Ishikawa (cell line): ENCODE measurements around the gene LCN1.

Experiments used
- CEBPB ChIP-seq: IDR thresholded peaks from 2 replicates; pipeline ENCODE4 v1.6.1; 2012
- CREB1 ChIP-seq: IDR thresholded peaks from 2 replicates; pipeline ENCODE4 v1.6.1; 2012; ENCODE audit warnings: low read depth
- EGR1 ChIP-seq: IDR thresholded peaks from 2 replicates; pipeline ENCODE4 v1.6.1; 2012
- EP300 ChIP-seq: IDR thresholded peaks from 2 replicates; pipeline ENCODE4 v1.6.1; 2012; ENCODE audit warnings: borderline replicate concordance
- FOXM1 ChIP-seq: IDR thresholded peaks from 2 replicates; pipeline ENCODE4 v1.6.1; 2012; ENCODE audit warnings: low read depth, borderline replicate concordance
- MAX ChIP-seq: IDR thresholded peaks from 2 replicates; pipeline ENCODE4 v1.6.1; 2012
- NFIC ChIP-seq: IDR thresholded peaks from 2 replicates; pipeline ENCODE4 v1.6.1; 2012
- RAD21 ChIP-seq: IDR thresholded peaks from 2 replicates; pipeline ENCODE4 v1.6.1; 2012; ENCODE audit warnings: low read depth
- REST ChIP-seq: IDR thresholded peaks from 2 replicates; pipeline ENCODE4 v1.6.1; 2012; ENCODE audit warnings: low read depth, mild to moderate bottlenecking
- TAF1 ChIP-seq: IDR thresholded peaks from 2 replicates; pipeline ENCODE4 v1.6.1; 2012; ENCODE audit warnings: low read depth, mild to moderate bottlenecking
- TCF12 ChIP-seq: IDR thresholded peaks from 2 replicates; pipeline ENCODE4 v1.6.1; 2012; ENCODE audit warnings: low read depth
- TEAD4 ChIP-seq: IDR thresholded peaks from 2 replicates; pipeline ENCODE4 v1.6.1; 2012
- USF1 ChIP-seq: IDR thresholded peaks from 2 replicates; pipeline ENCODE4 v1.6.1; 2012
- YY1 ChIP-seq: IDR thresholded peaks from 2 replicates; pipeline ENCODE4 v1.6.1; 2012; ENCODE audit warnings: low read depth
- ZBTB7A ChIP-seq: IDR thresholded peaks from 2 replicates; pipeline ENCODE4 v1.6.1; 2012; ENCODE audit warnings: low read depth

LCN1 gene

GRCh38 chr9:135504262-135505243 lies 16.7 kb upstream of the LCN1 start:
- TF ChIP-seq RAD21 (peak; percentile 27; the same call in 1 of the 2 replicates), CREB1 (no peak)

GRCh38 chr9:135505406-135506187 lies 15.6 kb upstream of the LCN1 start:
- TF ChIP-seq TCF12, result no peak
- no peak for TF ChIP-seq TAF1
- TF ChIP-seq EP300, result no peak
- no peak for TF ChIP-seq EGR1
- TF ChIP-seq CREB1, result no peak
- no peak for TF ChIP-seq NFIC
- TF ChIP-seq REST, result no peak
- TF ChIP-seq YY1, result no peak
- no peak for TF ChIP-seq ZBTB7A
- TF ChIP-seq TEAD4, result no peak
- no peak for TF ChIP-seq FOXM1
- TF ChIP-seq MAX, result no peak

GRCh38 chr9:135506327-135507103 lies 14.7 kb upstream of the LCN1 start:
- no peak for TF ChIP-seq MAX
- no peak for TF ChIP-seq TAF1
- no peak for TF ChIP-seq CEBPB
- TF ChIP-seq YY1, result no peak

- TF ChIP-seq FOXM1, result no peak
- TF ChIP-seq USF1, result no peak
- no peak for TF ChIP-seq REST
- TF ChIP-seq CEBPB, result no peak
- no peak for TF ChIP-seq TEAD4
- TF ChIP-seq CREB1, result no peak
- no peak for TF ChIP-seq EGR1
- TF ChIP-seq NFIC, result no peak
- no peak for TF ChIP-seq YY1
- no peak for TF ChIP-seq TCF12
- no peak for TF ChIP-seq ZBTB7A
- no peak for TF ChIP-seq EP300
- no peak for TF ChIP-seq TAF1
- TF ChIP-seq RAD21, result no peak
Observed at GRCh38 chr9:135507104-135508035, 13.9 kb upstream of the LCN1 start.

GRCh38 chr9:135508211-135508820 lies 12.9 kb upstream of the LCN1 start:
- TF ChIP-seq FOXM1 (no peak), RAD21 (no peak), TCF12 (no peak), USF1 (no peak), YY1 (no peak), CEBPB (no peak), ZBTB7A (no peak), TEAD4 (no peak), MAX (no peak), EGR1 (no peak), TAF1 (no peak), NFIC (no peak), CREB1 (no peak), EP300 (no peak), REST (no peak)
